ENCODE results near the gene JPH4.

Gene JPH4

DNA sequence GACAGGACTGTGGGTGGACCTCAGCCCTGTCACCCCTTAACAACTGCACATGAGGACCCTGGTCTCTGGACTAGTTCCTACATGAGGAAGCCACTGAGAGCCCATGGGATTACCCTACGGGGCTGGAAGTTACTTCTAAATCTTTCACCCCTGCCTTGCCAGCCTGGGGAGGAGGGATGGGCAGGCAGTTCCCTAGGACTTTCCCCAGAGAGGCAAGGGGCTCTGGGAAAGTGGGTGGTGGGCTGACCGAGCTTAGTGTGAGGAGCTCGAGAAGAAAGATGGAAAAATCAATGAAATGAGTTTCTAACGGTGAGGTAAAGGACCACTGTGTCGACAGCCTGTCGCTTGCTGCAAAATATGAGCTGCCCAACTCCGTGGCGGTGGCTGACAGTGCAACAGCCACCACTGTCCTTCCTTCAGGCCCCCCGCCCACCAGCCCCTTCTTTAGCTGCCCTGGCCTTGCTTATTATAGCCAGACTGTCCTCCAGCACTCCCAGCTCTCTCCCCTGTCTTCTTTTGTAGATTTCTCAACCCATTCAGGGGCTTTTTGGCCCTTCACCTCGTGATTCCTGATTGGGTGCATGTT lies 32.0 kb downstream of the JPH4 start:
- Histone ChIP-seq H3K9ac (ENCODE audit: low read length) (no peak overlapping the region), H3K79me1 (ENCODE audit: low read length) (peaks cover 2% of the 10 kb centered on the region), H2BK15ac (replicated peaks; ENCODE audit: low read depth) (no peak overlapping the region), H2BK120ac (ENCODE audit: low read depth, low read length) (no peak overlapping the region), H2AK5ac (ENCODE audit: low read length) (no peak overlapping the region), H2BK5ac (ENCODE audit: low read length) (no peak overlapping the region), H3K4me3 (ENCODE audit: low read length) (no peak overlapping the region), H4K5ac (ENCODE audit: low read length) (no peak overlapping the region), H3K27me3 (ENCODE audit: insufficient read depth, low read length, poor library complexity) (no peaks in the 10 kb centered on the region), H3K27ac (ENCODE audit: low read depth, low read length) (no peak overlapping the region), H3K18ac (ENCODE audit: low read length) (no peak overlapping the region), H3K23ac (ENCODE audit: low read length) (no peak overlapping the region), H3K79me2 (ENCODE audit: control insufficient read depth, insufficient read depth, low read length) (peaks cover 11% of the 10 kb centered on the region), H3K4me1 (ENCODE audit: control insufficient read depth, low read depth, low read length) (peaks cover 22% of the 10 kb centered on the region), H3K4ac (ENCODE audit: low read depth, low read length) (no peak overlapping the region), H3K36me3 (ENCODE audit: control insufficient read depth, insufficient read depth, low read length) (no peaks in the 10 kb centered on the region), H3K4me2 (ENCODE audit: low read length) (no peak overlapping the region), H4K8ac (ENCODE audit: low read depth, low read length) (no peak overlapping the region), H3K56ac (ENCODE audit: low read length) (peak overlapping the region; percentile 3)
- WGBS (ENCODE audit: extremely low coverage, insufficient coverage, low lambda C conversion rate), result no CpG with 5 or more reads among the region's 10 CpGs
- no peak for DNase-seq

DNA sequence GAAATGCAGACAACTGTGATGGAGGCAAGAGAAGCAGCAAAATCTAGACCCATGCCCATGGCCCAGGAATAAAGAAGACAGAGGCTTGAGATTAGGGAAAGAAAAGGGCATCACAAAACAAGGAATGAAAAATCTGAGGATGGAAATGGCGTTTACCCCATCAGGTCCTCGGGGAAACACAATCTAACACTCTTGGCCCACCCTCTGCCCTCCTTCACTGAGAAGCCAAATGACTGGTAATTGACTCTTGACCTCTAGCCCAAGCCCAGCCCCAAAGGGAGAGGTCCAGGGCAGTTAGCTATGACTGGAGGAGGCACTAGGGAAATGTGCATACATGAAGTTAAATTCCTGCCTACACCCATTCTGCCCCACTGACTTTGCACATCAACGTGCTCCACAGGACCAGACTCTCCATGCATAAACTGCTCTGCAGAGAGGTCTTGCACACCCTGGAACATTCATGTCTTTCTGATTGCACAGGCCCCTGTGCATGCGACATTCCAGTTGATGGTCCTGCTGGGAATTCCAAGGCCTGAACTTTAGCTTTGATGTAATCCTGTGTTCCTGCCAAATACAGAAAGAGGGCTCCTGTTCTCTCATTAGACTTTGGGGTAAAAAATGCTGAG lies 32.7 kb downstream of the JPH4 start:
- H3K4me2 ChIP-seq (ENCODE audit: low read length), result no peak overlapping the region
- H3K18ac ChIP-seq (ENCODE audit: low read length), result no peak overlapping the region
- no peak overlapping the region for H3K27ac ChIP-seq (ENCODE audit: low read depth, low read length)
- H3K9ac ChIP-seq (ENCODE audit: low read length), result no peak overlapping the region
- DNase-seq, result no peak
- H2AK5ac ChIP-seq (ENCODE audit: low read length), result no peak overlapping the region
- no peak overlapping the region for H4K5ac ChIP-seq (ENCODE audit: low read length)
- H3K23ac ChIP-seq (ENCODE audit: low read length), result no peak overlapping the region
- no peak overlapping the region for H4K8ac ChIP-seq (ENCODE audit: low read depth, low read length)
- H2BK120ac ChIP-seq (ENCODE audit: low read depth, low read length), result no peak overlapping the region
- H3K4me3 ChIP-seq (ENCODE audit: low read length), result no peak overlapping the region
- no peaks in the 10 kb centered on the region for H3K36me3 ChIP-seq (ENCODE audit: control insufficient read depth, insufficient read depth, low read length)
- H3K4me1 ChIP-seq (ENCODE audit: control insufficient read depth, low read depth, low read length), result peaks cover 22% of the 10 kb centered on the region
- H2BK15ac ChIP-seq (replicated peaks; ENCODE audit: low read depth), result no peak overlapping the region
- peaks cover 11% of the 10 kb centered on the region for H3K79me2 ChIP-seq (ENCODE audit: control insufficient read depth, insufficient read depth, low read length)
- no peak overlapping the region for H2BK5ac ChIP-seq (ENCODE audit: low read length)
- H3K79me1 ChIP-seq (ENCODE audit: low read length), result peaks cover 2% of the 10 kb centered on the region
- no peaks in the 10 kb centered on the region for H3K27me3 ChIP-seq (ENCODE audit: insufficient read depth, low read length, poor library complexity)
- no peak overlapping the region for H3K4ac ChIP-seq (ENCODE audit: low read depth, low read length)
- WGBS (ENCODE audit: extremely low coverage, insufficient coverage, low lambda C conversion rate), result no CpG with 5 or more reads among the region's 4 CpGs
- no peak overlapping the region for H3K56ac ChIP-seq (ENCODE audit: low read length)

DNA sequence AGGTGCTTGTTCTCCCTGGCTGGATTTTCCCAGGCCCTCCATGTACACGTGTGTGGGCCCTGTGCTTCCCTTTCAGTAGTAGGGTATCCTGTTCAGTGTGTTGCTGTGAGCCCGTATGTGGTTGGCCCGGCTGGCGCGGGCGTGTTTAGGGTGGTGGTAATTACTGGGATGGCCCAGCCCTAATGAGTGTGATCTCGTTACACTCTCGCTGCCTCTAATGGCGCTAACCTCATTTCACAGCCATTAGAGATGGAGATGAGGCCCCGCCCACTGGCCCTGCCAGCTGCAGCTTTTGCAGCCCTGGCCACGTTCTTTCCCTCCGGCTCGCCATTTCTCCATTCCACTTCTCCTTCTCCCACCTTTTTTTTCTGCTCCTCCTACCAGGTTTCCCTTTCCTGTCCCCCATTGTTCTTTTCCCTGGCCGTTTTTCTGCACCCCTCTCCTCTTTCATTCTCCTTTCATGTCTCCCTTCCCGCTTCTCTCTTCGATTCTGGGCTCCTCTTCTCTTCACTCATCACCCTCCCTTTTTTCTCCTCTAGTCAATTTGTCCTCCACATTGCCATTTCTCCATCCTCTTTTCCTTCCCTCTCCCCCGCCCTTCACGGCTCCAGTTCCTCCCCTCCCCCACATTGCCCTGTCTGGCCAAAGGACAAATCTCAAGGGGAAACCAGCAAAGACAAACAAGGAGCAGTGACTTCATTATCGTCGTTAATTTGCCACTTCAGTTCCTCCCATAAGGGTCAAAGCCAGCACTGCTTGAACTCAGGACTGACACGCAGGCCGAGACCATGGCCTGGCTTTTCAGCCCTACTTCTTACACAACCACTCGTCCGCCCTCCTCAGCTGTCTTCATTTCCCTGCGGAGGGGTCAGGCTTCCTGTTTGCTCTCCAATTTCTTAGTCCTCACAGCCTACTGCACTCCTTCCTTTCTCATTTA lies 33.8 kb downstream of the JPH4 start:
- Histone ChIP-seq H3K4me1 (ENCODE audit: control insufficient read depth, low read depth, low read length) (peaks cover 18% of the 10 kb centered on the region), H3K27ac (ENCODE audit: low read depth, low read length) (no peak overlapping the region), H4K8ac (ENCODE audit: low read depth, low read length) (no peak overlapping the region), H3K4ac (ENCODE audit: low read depth, low read length) (no peak overlapping the region), H3K9ac (ENCODE audit: low read length) (peak overlapping the region; percentile 55), H3K27me3 (ENCODE audit: insufficient read depth, low read length, poor library complexity) (no peaks in the 10 kb centered on the region), H3K79me2 (ENCODE audit: control insufficient read depth, insufficient read depth, low read length) (peaks cover 2% of the 10 kb centered on the region), H2BK5ac (ENCODE audit: low read length) (peak overlapping the region; percentile 69), H4K5ac (ENCODE audit: low read length) (no peak overlapping the region), H3K4me3 (ENCODE audit: low read length) (no peak overlapping the region), H3K36me3 (ENCODE audit: control insufficient read depth, insufficient read depth, low read length) (no peaks in the 10 kb centered on the region), H3K23ac (ENCODE audit: low read length) (peak overlapping the region; percentile 6), H3K4me2 (ENCODE audit: low read length) (peak overlapping the region; percentile 23), H2BK15ac (replicated peaks; ENCODE audit: low read depth) (no peak overlapping the region), H2BK120ac (ENCODE audit: low read depth, low read length) (no peak overlapping the region), H3K18ac (ENCODE audit: low read length) (peak overlapping the region; percentile 15), H3K56ac (ENCODE audit: low read length) (peak overlapping the region; percentile 83), H2AK5ac (ENCODE audit: low read length) (peak overlapping the region; percentile 6), H3K79me1 (ENCODE audit: low read length) (peaks cover 2% of the 10 kb centered on the region)
- WGBS (ENCODE audit: extremely low coverage, insufficient coverage, low lambda C conversion rate), result no CpG with 5 or more reads among the region's 25 CpGs
- peak; percentile 80 for DNase-seq

GRCh38 chr14:23543403-23543802 lies 35.2 kb downstream of the JPH4 start:
- Histone ChIP-seq H2BK5ac (ENCODE audit: low read length) (no peak overlapping the region), H3K18ac (ENCODE audit: low read length) (no peak overlapping the region), H4K8ac (ENCODE audit: low read depth, low read length) (no peak overlapping the region), H3K79me1 (ENCODE audit: low read length) (peaks cover 2% of the 10 kb centered on the region), H4K5ac (ENCODE audit: low read length) (no peak overlapping the region), H3K4me2 (ENCODE audit: low read length) (no peak overlapping the region), H3K4ac (ENCODE audit: low read depth, low read length) (no peak overlapping the region), H3K23ac (ENCODE audit: low read length) (no peak overlapping the region), H3K9ac (ENCODE audit: low read length) (no peak overlapping the region), H3K36me3 (ENCODE audit: control insufficient read depth, insufficient read depth, low read length) (no peaks in the 10 kb centered on the region), H3K27me3 (ENCODE audit: insufficient read depth, low read length, poor library complexity) (no peaks in the 10 kb centered on the region), H2BK15ac (replicated peaks; ENCODE audit: low read depth) (no peak overlapping the region), H3K4me3 (ENCODE audit: low read length) (no peak overlapping the region), H3K56ac (ENCODE audit: low read length) (no peak overlapping the region), H2AK5ac (ENCODE audit: low read length) (no peak overlapping the region), H2BK120ac (ENCODE audit: low read depth, low read length) (no peak overlapping the region), H3K79me2 (ENCODE audit: control insufficient read depth, insufficient read depth, low read length) (no peaks in the 10 kb centered on the region), H3K4me1 (ENCODE audit: control insufficient read depth, low read depth, low read length) (peaks cover 27% of the 10 kb centered on the region), H3K27ac (ENCODE audit: low read depth, low read length) (no peak overlapping the region)
- no peak for DNase-seq
- WGBS (ENCODE audit: extremely low coverage, insufficient coverage, low lambda C conversion rate), result no CpG with 5 or more reads among the region's 5 CpGs

GRCh38 chr14:23542261-23542660 lies 36.3 kb downstream of the JPH4 start:
- no peak overlapping the region for H2BK15ac ChIP-seq (replicated peaks; ENCODE audit: low read depth)
- no peaks in the 10 kb centered on the region for H3K36me3 ChIP-seq (ENCODE audit: control insufficient read depth, insufficient read depth, low read length)

More at GRCh38 chr14:23542261-23542660, 36.3 kb downstream of the JPH4 start:
- peaks cover 23% of the 10 kb centered on the region for H3K4me1 ChIP-seq (ENCODE audit: control insufficient read depth, low read depth, low read length)
- H3K9ac ChIP-seq (ENCODE audit: low read length), result no peak overlapping the region
- no peak overlapping the region for H3K56ac ChIP-seq (ENCODE audit: low read length)
- no peak overlapping the region for H4K8ac ChIP-seq (ENCODE audit: low read depth, low read length)
- H3K79me2 ChIP-seq (ENCODE audit: control insufficient read depth, insufficient read depth, low read length), result no peaks in the 10 kb centered on the region
- H3K79me1 ChIP-seq (ENCODE audit: low read length), result peaks cover 2% of the 10 kb centered on the region
- no peak overlapping the region for H2BK5ac ChIP-seq (ENCODE audit: low read length)
- H4K5ac ChIP-seq (ENCODE audit: low read length), result no peak overlapping the region
- no peaks in the 10 kb centered on the region for H3K27me3 ChIP-seq (ENCODE audit: insufficient read depth, low read length, poor library complexity)
- H3K18ac ChIP-seq (ENCODE audit: low read length), result no peak overlapping the region
- no peak overlapping the region for H3K4me3 ChIP-seq (ENCODE audit: low read length)
- H3K27ac ChIP-seq (ENCODE audit: low read depth, low read length), result no peak overlapping the region
- no peak overlapping the region for H3K4me2 ChIP-seq (ENCODE audit: low read length)
- no peak for DNase-seq
- H3K4ac ChIP-seq (ENCODE audit: low read depth, low read length), result no peak overlapping the region
- H2BK120ac ChIP-seq (ENCODE audit: low read depth, low read length), result no peak overlapping the region
- no peak overlapping the region for H3K23ac ChIP-seq (ENCODE audit: low read length)
- H2AK5ac ChIP-seq (ENCODE audit: low read length), result no peak overlapping the region
- WGBS (ENCODE audit: extremely low coverage, insufficient coverage, low lambda C conversion rate), result no CpG with 5 or more reads among the region's 5 CpGs

All from mesendoderm (in vitro differentiated cells).